ENCODE measurements around the gene PROKR2.

- TF ChIP-seq CTCF (IDR thresholded peaks at IDR 0.05; ENCODE audit: low read depth, low read length) = no peak
- no peak for TF ChIP-seq EZH2phosphoT487 (IDR thresholded peaks at IDR 0.05; ENCODE audit: low read depth)
Measured at GRCh38 chr20:5268449-5268848, 48.3 kb downstream of the PROKR2 start.

All from OCI-LY3 (cell line).